Urinary bladder (tissue), 4 donors: Measurements from ENCODE around the gene ADCY7. TPM values are rescaled to one million over a fixed set of nuclear protein-coding genes. Genes with fewer than 3 reads are reported as not detected.
A peak's percentile ranks its signal among the peaks of the same experiment; 100 is the strongest.
"Not testable (repeated sequence)": the region's sequence is repeated elsewhere in the genome, so short reads cannot be mapped to it uniquely, and the experiment has no call there.

Experiments
- DNase-seq: peaks from one replicate; pipeline ENCODE4 v3.0.0-alpha.2; 2015; ENCODE audit errors: extremely low spot score
- H3K27ac ChIP-seq: one replicate; pipeline ENCODE4 v1.5.1; 2013; ENCODE audit warnings: low read depth, mild to moderate bottlenecking, moderate library complexity
- H3K36me3 ChIP-seq: one replicate; pipeline ENCODE4 v1.6.1; 2013; ENCODE audit warnings: mild to moderate bottlenecking, moderate library complexity; ENCODE audit not compliant: insufficient read depth
- H3K4me1 ChIP-seq: one replicate; pipeline ENCODE4 v1.6.1; 2013; ENCODE audit warnings: mild to moderate bottlenecking, moderate library complexity; ENCODE audit not compliant: insufficient read depth
- H3K4me3 ChIP-seq: one replicate; pipeline ENCODE4 v1.5.1; 2013; ENCODE audit warnings: low read depth, low read length
- WGBS: extraction: QIAGEN DNeasy Blood & Tissue Kit; methylation state at CpG from one replicate; pipeline ENCODE4 v1.1.7; 2013; 5-methylcytosine and 5-hydroxymethylcytosine counted together
- polyA plus RNA-seq: library from polyadenylated mRNA; stranded (reverse); fragments of 200-250 nt; gene quantifications from one replicate; pipeline ENCODE4 v1.2.3, GENCODE V29; 2013
- total RNA-seq: library from RNA; depleted of rRNA; stranded (reverse); fragments of >200 nt; gene quantifications from one replicate; pipeline ENCODE4 v1.2.3, GENCODE V29; 2014
- donor health status: healthy with polysubstance abuse.
- donor health status: healthy.

Gene ADCY7
- 14.2 TPM for total RNA-seq
- 8.9 TPM for polyA plus RNA-seq

- 28% methylated on average over 25 of the region's 25 CpGs for WGBS
- no peaks in the 10 kb centered on the region for H3K36me3 ChIP-seq
- no peaks in the 10 kb centered on the region for H3K4me1 ChIP-seq
- H3K27ac ChIP-seq: peak within 1 kb of the TSS; percentile 43
- peak; percentile 15 for DNase-seq
- H3K4me3 ChIP-seq: peak within 1 kb of the TSS; percentile 16
Measured at GRCh38 chr16:50266337-50267091, at the start of gene ADCY7. ADCY7 (plus strand) TSS chr16:50266551; CDS start chr16:50288180, 21,629 bp downstream.

GRCh38 chr16:50219402-50219975, 46.9 kb upstream of the ADCY7 start:
- no peak for DNase-seq
- H3K27ac ChIP-seq: no peak overlapping the region
- 96% methylated on average over 4 of the region's 4 CpGs for WGBS
- H3K4me1 ChIP-seq: no peaks in the 10 kb centered on the region
- H3K36me3 ChIP-seq: peaks cover 7% of the 10 kb centered on the region
- no peak overlapping the region for H3K4me3 ChIP-seq

GRCh38 chr16:50224286-50224685, 42.1 kb upstream of the ADCY7 start:
- Histone ChIP-seq H3K4me3 (no peak overlapping the region), H3K27ac (no peak overlapping the region), H3K36me3 (peaks cover 4% of the 10 kb centered on the region), H3K4me1 (no peaks in the 10 kb centered on the region)
- 91% methylated on average over 3 of the region's 3 CpGs for WGBS
- no peak for DNase-seq

GRCh38 chr16:50227120-50227519, 39.2 kb upstream of the ADCY7 start:
- WGBS: 82% methylated on average over 3 of the region's 3 CpGs
- Histone ChIP-seq H3K27ac (no peak overlapping the region), H3K4me1 (no peaks in the 10 kb centered on the region), H3K4me3 (no peak overlapping the region), H3K36me3 (peaks cover 2% of the 10 kb centered on the region)
- no peak for DNase-seq

GRCh38 chr16:50227665-50228064, 38.7 kb upstream of the ADCY7 start:
- Histone ChIP-seq H3K36me3 (peaks cover 2% of the 10 kb centered on the region), H3K4me3 (no peak overlapping the region), H3K4me1 (no peaks in the 10 kb centered on the region), H3K27ac (no peak overlapping the region)
- whole genome bisulfite sequencing: 83% methylated on average over 8 of the region's 8 CpGs
- no peak for DNase-seq

GRCh38 chr16:50228364-50228868, 37.9 kb upstream of the ADCY7 start:
- Histone ChIP-seq H3K4me3 (no peak overlapping the region), H3K27ac (no peak overlapping the region), H3K36me3 (peaks cover 2% of the 10 kb centered on the region), H3K4me1 (no peaks in the 10 kb centered on the region)
- WGBS: 95% methylated on average over 5 of the region's 5 CpGs
- DNase-seq: no peak

- Histone ChIP-seq H3K4me3 (no peak overlapping the region), H3K27ac (no peak overlapping the region), H3K4me1 (no peaks in the 10 kb centered on the region), H3K36me3 (peaks cover 2% of the 10 kb centered on the region)
- no peak for DNase-seq
- WGBS: 93% methylated on average over 10 of the region's 10 CpGs
Measured at GRCh38 chr16:50229149-50229726, 37.1 kb upstream of the ADCY7 start.

- no peak overlapping the region for H3K27ac ChIP-seq
- no peak overlapping the region for H3K4me3 ChIP-seq
- no peak for DNase-seq
- no peaks in the 10 kb centered on the region for H3K4me1 ChIP-seq
- WGBS: 61% methylated on average over 5 of the region's 5 CpGs
- no peaks in the 10 kb centered on the region for H3K36me3 ChIP-seq
Measured at GRCh38 chr16:50234771-50235556, 31.4 kb upstream of the ADCY7 start.

GRCh38 chr16:50235581-50235980, 30.8 kb upstream of the ADCY7 start:
- H3K4me3 ChIP-seq: no peak overlapping the region
- no peak overlapping the region for H3K27ac ChIP-seq
- DNase-seq: no peak
- WGBS: 36% methylated on average over 6 of the region's 6 CpGs
- no peaks in the 10 kb centered on the region for H3K4me1 ChIP-seq
- no peaks in the 10 kb centered on the region for H3K36me3 ChIP-seq

GRCh38 chr16:50238314-50238713, 28.0 kb upstream of the ADCY7 start:
- 78% methylated on average over 3 of the region's 3 CpGs for WGBS
- Histone ChIP-seq H3K4me1 (no peaks in the 10 kb centered on the region), H3K27ac (no peak overlapping the region), H3K36me3 (no peaks in the 10 kb centered on the region), H3K4me3 (no peak overlapping the region)
- DNase-seq: no peak

- Histone ChIP-seq H3K36me3 (no peaks in the 10 kb centered on the region), H3K27ac (no peak overlapping the region), H3K4me1 (no peaks in the 10 kb centered on the region), H3K4me3 (no peak overlapping the region)
- DNase-seq: no peak
- WGBS: 63% methylated on average over 5 of the region's 5 CpGs
Measured at GRCh38 chr16:50238868-50239301, 27.5 kb upstream of the ADCY7 start.

- not testable (repeated sequence) for DNase-seq, H3K4me1 ChIP-seq, H3K36me3 ChIP-seq, H3K27ac ChIP-seq, H3K4me3 ChIP-seq
- WGBS: 75% methylated on average over 6 of the region's 6 CpGs
Measured at GRCh38 chr16:50243024-50243423, 23.3 kb upstream of the ADCY7 start.

GRCh38 chr16:50244140-50244503, 22.2 kb upstream of the ADCY7 start:
- Histone ChIP-seq H3K36me3 (no peaks in the 10 kb centered on the region), H3K4me1 (no peaks in the 10 kb centered on the region), H3K4me3 (no peak overlapping the region), H3K27ac (no peak overlapping the region)
- 90% methylated on average over 9 of the region's 9 CpGs for WGBS
- DNase-seq: no peak
